NCI-H526 treated with DMSO at 0.1 percent for 48 hours (cell line): ENCODE measurements around the gene C22orf23.

Experiments
- DNase-seq: peaks from one replicate; lab custom pipeline; 2025; lab: John Stamatoyannopoulos, UW

Gene C22orf23

GRCh38 chr22:37925330-37925729, 28.1 kb downstream of the C22orf23 start:
- DNase-seq = no peak

GRCh38 chr22:37924386-37925065, 28.9 kb downstream of the C22orf23 start:
- DNase-seq = no peak

- DNase-seq = no peak
Measured at GRCh38 chr22:37923927-37924326, 29.5 kb downstream of the C22orf23 start.

DNA sequence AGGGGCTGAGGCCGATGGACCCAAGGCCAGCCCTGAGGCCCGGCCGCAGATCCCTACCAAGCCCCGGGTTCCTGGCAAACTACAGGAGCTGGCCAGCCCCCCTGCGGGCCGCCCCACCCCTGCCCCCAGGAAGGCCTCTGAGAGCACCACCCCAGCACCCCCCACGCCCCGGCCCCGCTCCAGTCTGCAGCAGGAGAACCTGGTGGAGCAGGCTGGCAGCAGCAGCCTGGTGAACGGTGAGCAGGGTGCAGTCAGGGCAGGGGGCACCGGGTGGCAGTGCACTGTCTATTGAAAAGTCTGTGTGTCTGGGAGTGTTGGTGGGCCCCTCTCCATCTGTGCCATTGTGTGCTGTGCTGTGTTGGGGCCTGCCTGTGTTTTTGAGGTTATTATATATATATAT, 31.2 kb downstream of the C22orf23 start:
- no peak for DNase-seq

GRCh38 chr22:37920126-37920525, 33.3 kb downstream of the C22orf23 start:
- DNase-seq = no peak

GRCh38 chr22:37918580-37919270, 34.7 kb downstream of the C22orf23 start:
- DNase-seq = no peak

DNA sequence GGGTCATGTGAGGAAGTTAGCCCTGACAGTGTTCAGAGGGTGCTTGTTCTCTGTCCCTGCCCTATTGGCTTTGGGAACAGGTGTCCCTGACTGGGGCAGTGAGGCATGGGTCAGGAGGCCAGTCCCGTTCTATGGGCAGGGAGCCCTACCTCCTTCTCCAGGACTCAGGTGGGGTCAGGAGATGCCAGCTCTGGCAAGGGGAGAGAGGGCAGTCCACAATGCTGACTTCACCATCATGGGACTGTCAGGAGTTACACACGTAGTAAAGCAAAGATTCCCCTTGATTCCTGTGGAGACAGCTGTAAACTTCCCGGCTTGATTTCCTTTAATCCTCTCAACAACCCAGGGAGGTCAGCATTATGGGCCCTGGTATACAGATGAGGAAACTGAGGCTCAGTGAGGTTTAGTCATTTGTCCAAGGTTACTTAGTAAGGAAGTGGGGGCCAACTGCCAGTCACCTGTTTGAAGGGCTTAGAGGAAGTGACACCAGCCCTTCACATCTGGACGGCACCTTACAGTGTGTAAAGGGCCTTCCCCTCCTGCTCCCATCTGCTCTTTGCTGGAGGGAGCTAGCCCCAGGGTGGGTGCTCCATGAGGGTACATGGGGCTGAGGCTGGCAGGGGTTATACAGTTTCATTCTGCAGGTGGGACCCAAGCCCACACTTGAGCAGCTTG, 35.4 kb downstream of the C22orf23 start:
- DNase-seq = no peak

DNA sequence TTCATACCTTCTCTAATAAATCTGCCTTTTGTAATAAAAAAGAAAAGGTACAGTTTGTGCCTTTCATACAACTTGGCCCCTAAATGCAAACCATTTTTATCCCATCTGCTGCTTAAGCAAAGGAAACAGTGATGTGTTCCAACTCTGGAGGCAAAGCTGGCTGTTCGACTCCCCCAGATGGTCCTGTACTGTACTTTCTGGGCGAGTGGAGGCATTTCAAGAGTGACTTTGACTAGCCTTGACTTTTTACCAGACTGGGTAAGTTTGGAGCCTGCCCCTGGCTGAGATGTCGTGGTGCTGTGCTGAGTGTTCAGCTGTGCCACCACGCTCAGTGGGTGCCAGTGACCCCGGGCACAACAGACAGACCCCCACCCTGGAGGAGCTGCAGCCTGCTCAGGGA, 37.1 kb downstream of the C22orf23 start:
- no peak for DNase-seq

GRCh38 chr22:37913233-37913721, 40.1 kb downstream of the C22orf23 start:
- DNase-seq = no peak

GRCh38 chr22:37912171-37912570, 41.2 kb downstream of the C22orf23 start:
- DNase-seq = no peak

- no peak for DNase-seq
Measured at GRCh38 chr22:37911697-37912096, 41.7 kb downstream of the C22orf23 start.

DNA sequence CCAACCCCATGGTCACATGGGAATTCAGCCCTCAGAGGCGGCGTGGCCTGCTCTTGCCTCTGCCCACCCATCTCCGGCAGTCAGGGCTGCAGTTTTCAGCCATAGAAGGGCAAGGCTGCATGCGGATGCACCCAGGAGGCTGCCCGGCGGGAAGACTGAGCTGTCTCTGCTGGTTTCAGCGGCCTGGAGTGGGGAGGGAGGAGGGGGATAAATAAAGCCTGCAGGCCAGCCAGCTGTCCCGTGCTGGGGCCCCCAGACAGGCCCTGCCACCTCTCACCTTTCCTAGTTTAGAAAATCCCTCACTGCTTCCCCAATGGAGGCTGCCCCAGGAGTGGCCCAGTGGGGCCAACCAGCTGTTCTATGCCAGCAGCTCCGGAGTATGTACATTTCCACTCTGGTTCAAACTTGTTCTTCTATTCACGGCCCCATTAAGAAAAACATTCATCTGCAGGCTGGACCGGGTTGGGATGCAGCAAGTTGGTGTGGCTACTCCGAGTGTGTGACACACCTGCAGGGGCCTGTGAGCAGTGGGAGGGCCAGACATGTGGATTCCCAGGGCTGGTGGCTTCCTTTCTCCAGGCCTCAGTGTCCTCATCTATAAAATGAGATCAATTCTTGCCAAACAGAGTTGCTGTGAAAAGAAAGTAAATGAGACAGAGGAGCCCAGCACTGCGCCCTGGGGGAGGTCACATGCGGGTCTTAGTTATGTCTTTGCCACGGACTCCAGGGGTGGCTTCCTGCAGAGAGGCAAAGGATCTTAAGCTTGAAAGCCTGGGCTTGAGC, 42.3 kb downstream of the C22orf23 start:
- no peak for DNase-seq

GRCh38 chr22:37909766-37910165, 43.6 kb downstream of the C22orf23 start:
- no peak for DNase-seq

- DNase-seq = no peak
Measured at GRCh38 chr22:37907036-37907954, 46.1 kb downstream of the C22orf23 start.

GRCh38 chr22:37906364-37907008, 46.9 kb downstream of the C22orf23 start:
- no peak for DNase-seq

DNA sequence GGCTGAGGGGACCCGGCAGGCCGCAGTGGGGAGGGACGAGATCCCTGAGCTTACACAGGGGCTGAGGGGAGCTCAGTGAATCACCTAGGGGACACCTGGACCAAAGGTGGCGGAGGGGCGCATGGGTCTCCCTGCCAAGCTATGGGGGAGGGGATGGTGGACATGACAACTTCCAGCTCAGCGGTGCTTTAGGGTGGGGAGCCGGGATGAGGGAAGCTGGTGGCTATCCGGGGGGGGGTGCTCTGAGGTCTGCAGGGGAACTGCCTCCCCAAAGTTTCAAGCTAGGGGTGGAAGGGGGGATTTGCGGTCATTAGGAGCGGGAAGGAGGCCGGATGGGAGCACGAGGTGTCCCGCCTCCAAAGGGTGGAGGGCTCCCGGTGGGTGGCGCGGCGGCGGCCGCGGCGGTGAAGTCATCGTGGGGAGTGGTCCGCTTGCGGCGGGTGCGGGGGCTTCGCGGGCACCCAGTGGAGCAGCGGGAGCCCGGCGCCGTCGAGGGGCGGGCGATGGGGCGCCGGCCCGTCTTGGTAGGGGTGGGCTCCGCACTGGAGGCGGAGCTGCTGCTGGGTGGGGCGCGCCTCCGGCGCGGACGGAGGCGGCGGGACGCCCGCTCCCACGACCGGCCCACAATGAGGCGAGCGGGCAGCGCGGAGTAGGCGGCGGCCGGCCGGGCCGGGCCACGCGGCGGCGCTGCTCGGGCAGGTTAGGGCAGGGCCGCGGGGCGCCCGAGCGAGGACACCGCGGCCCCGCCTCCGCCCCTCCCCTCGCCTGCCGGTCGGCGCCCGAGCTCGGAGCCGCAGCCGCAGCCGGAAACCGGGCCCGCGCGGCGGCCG, 47.7 kb downstream of the C22orf23 start, which contains the start of gene MICALL1:
Gene MICALL1, plus strand, starts transcription at position 764 of the 830 bp plus-strand sequence. CDS start 126 bp downstream, outside the sequence.
- peak; percentile 9 for DNase-seq

- no peak for DNase-seq
Measured at GRCh38 chr22:37904572-37905533, 48.5 kb downstream of the C22orf23 start.

- no peak for DNase-seq
Measured at GRCh38 chr22:37898441-37899181, 54.8 kb downstream of the C22orf23 start.
